SH-SY5Y (cell line): ENCODE data around the gene ICA1L.

ENCODE experiments used
- GATA2 ChIP-seq: IDR thresholded peaks from 2 replicates; pipeline ENCODE4 v1.6.1; 2011; ENCODE audit warnings: mild to moderate bottlenecking, low read depth, low read length
- GATA3 ChIP-seq: IDR thresholded peaks from 2 replicates; pipeline ENCODE4 v1.6.1; 2011; ENCODE audit warnings: low read depth, mild to moderate bottlenecking, low read length, moderate library complexity

GRCh38 chr2:202842690-202843089 lies 28.9 kb downstream of the ICA1L start:
- TF ChIP-seq GATA2: no peak
- no peak for TF ChIP-seq GATA3
